CD14-positive monocyte (primary cell): Measurements from ENCODE around the gene EPB41. TPM values are rescaled to one million over a fixed set of nuclear protein-coding genes. Genes with fewer than 3 reads are reported as not detected.

Experiments used
- DNase-seq, 3 donors: peaks; one replicate each; pipeline ENCODE4 v3.0.0-alpha.2; 2011 to 2022
- H2AFZ ChIP-seq: 2 replicates; pipeline ENCODE4 v1.6.0; 2012; ENCODE audit warnings: mild to moderate bottlenecking, low read depth, low read length, inconsistent platforms; ENCODE audit not compliant: insufficient read depth, poor library complexity, severe bottlenecking
- H3K27ac ChIP-seq, 2 donors: 1 replicate in 1 of 2; 2 replicates in 1 of 2; pipeline ENCODE4 v1.5.1; 2012 to 2013; ENCODE audit warnings: low read length in 2 of 2, control low read depth in 1 of 2, inconsistent platforms in 1 of 2, low read depth in 1 of 2, mild to moderate bottlenecking in 1 of 2
- H3K27me3 ChIP-seq, 2 donors: one replicate each; pipeline versions ENCODE4 v1.6.0 to v1.6.1; 2011 to 2013; ENCODE audit warnings: low read length in 2 of 2; ENCODE audit not compliant: control insufficient read depth in 2 of 2, insufficient read depth in 2 of 2
- H3K36me3 ChIP-seq, 2 donors: replicated peaks in 1 of 2; 1 replicate in 1 of 2; 2 replicates in 1 of 2; pipeline versions ENCODE4 v1.5.1 to v1.6.1; 2012 to 2013; ENCODE audit warnings: low read length in 2 of 2, control low read depth in 1 of 2, inconsistent platforms in 1 of 2, mild to moderate bottlenecking in 1 of 2; ENCODE audit not compliant: insufficient read depth in 2 of 2, control insufficient read depth in 1 of 2
- H3K4me1 ChIP-seq, 2 donors: 1 replicate in 1 of 2; 2 replicates in 1 of 2; pipeline versions ENCODE4 v1.5.1 to v1.6.1; 2012 to 2013; ENCODE audit warnings: low read length in 2 of 2, control low read depth in 1 of 2, inconsistent platforms in 1 of 2, mild to moderate bottlenecking in 1 of 2, moderate library complexity in 1 of 2; ENCODE audit not compliant: insufficient read depth in 2 of 2, control insufficient read depth in 1 of 2
- H3K4me2 ChIP-seq: replicated peaks from 2 replicates; pipeline ENCODE3; 2012; ENCODE audit warnings: low read length, moderate library complexity, mild to moderate bottlenecking; ENCODE audit not compliant: poor library complexity, severe bottlenecking; ENCODE audit errors: extremely low read depth
- H3K4me3 ChIP-seq, 3 experiments: fragments of 200-600 bp in 1 of 3; sonication (generic) in 1 of 3; replicated peaks in 1 of 3; 1 replicate in 2 of 3; 2 replicates in 1 of 3; pipeline ENCODE4 v1.5.1; 2011 to 2013; ENCODE audit warnings: low read length in 3 of 3, mild to moderate bottlenecking in 3 of 3, control low read depth in 2 of 3, low read depth in 2 of 3, inconsistent platforms in 1 of 3, moderate library complexity in 1 of 3
- H3K79me2 ChIP-seq: 2 replicates; pipeline ENCODE4 v1.6.0; 2012; ENCODE audit warnings: mild to moderate bottlenecking, control low read depth, inconsistent platforms, low read length, moderate library complexity; ENCODE audit not compliant: insufficient read depth
- H3K9ac ChIP-seq: 2 replicates; pipeline ENCODE4 v1.6.0; 2017; ENCODE audit warnings: low read length, mild to moderate bottlenecking; ENCODE audit not compliant: insufficient read depth, poor library complexity, severe bottlenecking
- H3K9me3 ChIP-seq, 2 donors: replicated peaks in 1 of 2; 1 replicate in 1 of 2; 2 replicates in 1 of 2; pipeline versions ENCODE4 v1.5.1 to v1.6.1; 2012 to 2013; ENCODE audit warnings: low read length in 2 of 2, control low read depth in 1 of 2; ENCODE audit not compliant: control insufficient read depth in 1 of 2, insufficient read depth in 1 of 2
- H4K20me1 ChIP-seq: 2 replicates; pipeline ENCODE4 v1.6.0; 2012; ENCODE audit warnings: mild to moderate bottlenecking, low read length, control low read depth, moderate library complexity; ENCODE audit not compliant: insufficient read depth
- H3K27ac Mint-ChIP-seq, 7 donors: one replicate each; pipeline ENCODE4 v1.8.0; 2020; ENCODE audit warnings: mild to moderate bottlenecking in 7 of 7, mixed read lengths in 7 of 7, moderate library complexity in 6 of 7, inconsistent platforms in 2 of 7
- H3K27me3 Mint-ChIP-seq, 3 donors: one replicate each; pipeline ENCODE4 v1.8.0; 2021 to 2022; ENCODE audit warnings: low read depth in 3 of 3, mild to moderate bottlenecking in 3 of 3, mixed read lengths in 3 of 3, moderate library complexity in 3 of 3, inconsistent platforms in 1 of 3
- H3K36me3 Mint-ChIP-seq, 2 donors: one replicate each; pipeline ENCODE4 v1.8.0; 2020; ENCODE audit warnings: mixed read lengths in 2 of 2, inconsistent platforms in 1 of 2, mild to moderate bottlenecking in 1 of 2
- H3K4me1 Mint-ChIP-seq: one replicate; pipeline ENCODE4 v1.8.0; 2020; ENCODE audit warnings: mild to moderate bottlenecking, mixed read lengths
- H3K4me3 Mint-ChIP-seq, 2 donors: one replicate each; pipeline ENCODE4 v1.8.0; 2020; ENCODE audit warnings: mild to moderate bottlenecking in 2 of 2, mixed read lengths in 2 of 2, moderate library complexity in 1 of 2
- H3K9me3 Mint-ChIP-seq, 7 donors: one replicate each; pipeline ENCODE4 v1.8.0; 2020 to 2022; ENCODE audit warnings: mixed read lengths in 7 of 7, mild to moderate bottlenecking in 6 of 7, moderate library complexity in 6 of 7, inconsistent platforms in 2 of 7
- WGBS: methylation state at CpG from one replicate; pipeline ENCODE4 v1.1.5; 2013; ENCODE audit warnings: missing lambda C conversion rate; ENCODE audit not compliant: insufficient coverage; 5-methylcytosine and 5-hydroxymethylcytosine counted together
- intact Hi-C, 2 donors: fragments of 100-400 bp; cut with micrococcal nuclease; formaldehyde crosslinking; loops; one replicate each; pipeline versions ENCODE4 v1.15.0 to v1.15.1; 2023
- polyA plus RNA-seq, 3 donors: library from polyadenylated mRNA; depleted of rRNA in 1 of 3; unstranded in 2 of 3; stranded (reverse) in 1 of 3; fragments of 300-500 nt in 2 of 3; fragments of >200 nt in 1 of 3; fragmentation: Illumina TruSeq in 2 of 3; gene quantifications; 1 replicate in 2 of 3; 2 replicates in 1 of 3; pipeline ENCODE4 v1.2.3, GENCODE V29; 2012 to 2021
- TF ChIP-seq, protein P1 (sequence below): fragments of 200-600 bp; IDR thresholded peaks from one replicate; pipeline ENCODE4 v1.8.0; 2022; ENCODE audit warnings: antibody characterized with exemption, mild to moderate bottlenecking

The EPB41 gene
- polyA plus RNA-seq, 3 donors = 11.3 to 19.4 (median 18.9) TPM

DNA sequence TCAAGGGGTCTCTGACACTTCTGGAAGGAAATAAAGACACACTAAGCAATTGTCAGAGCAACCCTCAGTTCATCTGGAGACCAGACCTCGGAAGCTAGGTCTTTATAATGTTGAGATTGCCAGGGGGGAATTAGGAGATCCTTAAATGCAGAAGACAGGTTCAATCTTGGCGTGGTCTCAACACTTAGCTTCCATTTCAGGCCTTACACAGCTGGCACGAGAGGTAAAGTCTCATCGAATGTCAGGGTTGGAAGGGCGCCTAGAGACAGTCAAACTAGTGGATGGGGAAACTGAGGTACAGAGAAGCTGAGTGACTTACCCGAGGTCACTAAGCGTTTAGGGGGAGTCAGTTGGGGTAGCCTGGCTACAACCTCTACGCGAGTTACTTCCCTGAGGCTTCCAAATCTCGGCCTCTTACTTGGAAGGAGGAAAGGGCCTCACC lies 562 bp upstream of the EPB41 start:
- Mint-ChIP-seq H3K36me3 (peaks cover 8 to 21% of the 10 kb centered on the region in 2 donors), H3K4me3 (peak overlapping the region; percentile 85 to 95), H3K27ac (peak overlapping the region; percentile 73 to 94 (median 83)), H3K27me3 (peaks cover 2 to 8% (median 3%) of the 10 kb centered on the region in 3 donors), H3K4me1 (peaks cover 26% of the 10 kb centered on the region), H3K9me3 (no peaks in the 10 kb centered on the region)
- Histone ChIP-seq H2AFZ (peak overlapping the region; percentile 76), H3K4me2 (peak overlapping the region; percentile 95), H3K9ac (peak overlapping the region; percentile 49), H3K4me3 (peak overlapping the region; percentile 45 to 84 (median 51)), H3K27me3 (no peaks in the 10 kb centered on the region), H4K20me1 (peaks cover 41% of the 10 kb centered on the region), H3K36me3 (no peaks in the 10 kb centered on the region), H3K79me2 (peaks cover 53% of the 10 kb centered on the region), H3K4me1 (peaks cover 13 to 22% of the 10 kb centered on the region in 2 donors), H3K9me3 (no peaks in the 10 kb centered on the region), H3K27ac (peak overlapping the region; percentile 6 to 63)
- intact Hi-C loops = loop anchor here in 1 of 2 donors (1.0 kb wide), 1 partner anchor 29 kb away; no protein-coding TSS in a partner anchor
- TF ChIP-seq, protein P1, sequence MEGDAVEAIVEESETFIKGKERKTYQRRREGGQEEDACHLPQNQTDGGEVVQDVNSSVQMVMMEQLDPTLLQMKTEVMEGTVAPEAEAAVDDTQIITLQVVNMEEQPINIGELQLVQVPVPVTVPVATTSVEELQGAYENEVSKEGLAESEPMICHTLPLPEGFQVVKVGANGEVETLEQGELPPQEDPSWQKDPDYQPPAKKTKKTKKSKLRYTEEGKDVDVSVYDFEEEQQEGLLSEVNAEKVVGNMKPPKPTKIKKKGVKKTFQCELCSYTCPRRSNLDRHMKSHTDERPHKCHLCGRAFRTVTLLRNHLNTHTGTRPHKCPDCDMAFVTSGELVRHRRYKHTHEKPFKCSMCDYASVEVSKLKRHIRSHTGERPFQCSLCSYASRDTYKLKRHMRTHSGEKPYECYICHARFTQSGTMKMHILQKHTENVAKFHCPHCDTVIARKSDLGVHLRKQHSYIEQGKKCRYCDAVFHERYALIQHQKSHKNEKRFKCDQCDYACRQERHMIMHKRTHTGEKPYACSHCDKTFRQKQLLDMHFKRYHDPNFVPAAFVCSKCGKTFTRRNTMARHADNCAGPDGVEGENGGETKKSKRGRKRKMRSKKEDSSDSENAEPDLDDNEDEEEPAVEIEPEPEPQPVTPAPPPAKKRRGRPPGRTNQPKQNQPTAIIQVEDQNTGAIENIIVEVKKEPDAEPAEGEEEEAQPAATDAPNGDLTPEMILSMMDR = no peak
- 32% methylated on average over 9 of the region's 10 CpGs for WGBS
- DNase-seq = no peak

DNA sequence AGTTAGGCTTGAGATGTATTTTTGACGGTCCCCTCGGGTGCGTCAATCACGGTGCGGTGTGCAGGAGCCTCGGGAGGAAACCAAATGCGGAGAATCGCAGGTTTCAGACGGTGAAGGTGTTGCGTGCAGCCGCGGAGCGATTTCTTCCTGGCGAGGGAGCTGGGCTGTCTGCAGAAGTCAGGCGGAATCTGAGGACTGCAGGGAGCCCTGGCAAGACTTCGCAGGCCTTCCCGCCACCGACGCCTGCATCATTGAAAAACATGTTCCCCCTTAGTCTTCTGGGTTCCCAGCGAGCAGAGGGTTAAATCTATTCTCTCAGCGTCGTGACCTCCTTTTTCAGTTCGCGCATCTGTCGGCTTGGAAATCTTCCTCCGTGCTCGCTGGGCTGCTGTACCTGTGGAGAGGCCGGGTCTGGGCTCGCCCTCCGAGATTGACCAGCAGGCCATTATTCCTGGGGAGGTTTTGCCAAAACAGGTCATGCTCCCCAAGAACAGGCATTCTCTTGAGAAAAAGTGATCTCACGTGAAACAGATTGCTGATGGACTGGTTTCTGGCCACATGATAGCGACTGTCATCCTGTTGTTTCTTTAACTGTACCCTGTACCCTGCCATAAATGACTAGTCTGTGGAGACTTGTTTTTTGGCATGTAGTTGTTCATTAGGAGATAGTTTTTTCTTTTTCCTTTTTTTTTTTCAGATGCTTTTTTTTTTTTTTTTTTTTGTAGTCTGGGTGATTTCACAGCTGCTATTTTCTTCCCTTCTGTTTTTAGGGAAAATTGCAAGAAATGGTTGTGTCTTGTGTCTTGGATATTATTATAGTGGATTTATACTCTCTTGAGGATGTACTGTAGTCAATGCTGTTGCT lies 894 bp downstream of the EPB41 start:
- Histone ChIP-seq H3K79me2 (peaks cover 63% of the 10 kb centered on the region), H3K4me2 (peak overlapping the region; percentile 95), H2AFZ (peak overlapping the region; percentile 76), H3K36me3 (no peaks in the 10 kb centered on the region), H3K4me1 (peaks cover 13 to 22% of the 10 kb centered on the region in 2 donors), H3K9ac (peak overlapping the region; percentile 49), H3K4me3 (peak overlapping the region; percentile 51 to 84 (median 72)), H3K27me3 (no peaks in the 10 kb centered on the region), H4K20me1 (peaks cover 48% of the 10 kb centered on the region), H3K27ac (peak overlapping the region in 1 of 2 donors; percentile 63), H3K9me3 (no peaks in the 10 kb centered on the region)
- TF ChIP-seq, protein P1 = no peak
- H3K9me3 Mint-ChIP-seq = no peaks in the 10 kb centered on the region
- H3K4me1 Mint-ChIP-seq = peaks cover 26% of the 10 kb centered on the region
- H3K27me3 Mint-ChIP-seq = peaks cover 2 to 8% (median 3%) of the 10 kb centered on the region in 3 donors
- H3K27ac Mint-ChIP-seq = peak overlapping the region in 6 of 7 donors; percentile 59 to 83 (median 74)
- H3K4me3 Mint-ChIP-seq = peak overlapping the region; percentile 98
- H3K36me3 Mint-ChIP-seq = peaks cover 8 to 19% of the 10 kb centered on the region in 2 donors
- intact Hi-C loops = loop anchor here in 1 of 2 donors (5.0 kb wide), 1 partner anchor 33 kb away; no protein-coding TSS in a partner anchor
- 2% methylated on average over 30 of the region's 32 CpGs for WGBS
- no peak for DNase-seq
